ENCODE results near the gene SPACA4. TPM values are rescaled to one million over a fixed set of nuclear protein-coding genes. Genes with fewer than 3 reads are reported as not detected.

Gene SPACA4
- total and polyA plus RNA-seq, 2 of the 4 experiments (the other 2 are of a cell fraction): not detected

GRCh38 chr19:48606463-48607358 lies at the start of gene SPACA4 (continued):
- TF ChIP-seq RAD21 (IDR thresholded peaks at IDR 0.05; ENCODE audit: low read length) (no peak), NFE2L2 (IDR thresholded peaks at IDR 0.05; ENCODE audit: low read depth, low read length) (no peak), MAFK (IDR thresholded peaks at IDR 0.05; ENCODE audit: low read depth, low read length) (no peak)

- WGBS, 2 experiments (ENCODE audit: extremely low coverage in 2 of 2, insufficient read length in 1 of 2): 97% methylated on average over 3 of the region's 5 CpGs; no CpG with 5 or more reads in 1 of the 2 experiments
- no peak overlapping the region for H4K5ac ChIP-seq (ENCODE audit: low read depth, low read length)
- ChIA-PET CTCF (no interaction called here), POLR2A (ENCODE audit: unreplicated experiment) (no interaction called here)
- H4K91ac ChIP-seq (ENCODE audit: insufficient read depth, low read depth, low read length): no peak overlapping the region
- no peak overlapping the region for H3K18ac ChIP-seq (ENCODE audit: low read depth, low read length)
- H2BK120ac ChIP-seq (ENCODE audit: low read depth, low read length): no peak overlapping the region
- no peaks in the 10 kb centered on the region for H3K27me3 ChIP-seq (ENCODE audit: control insufficient read depth, insufficient read depth, low read length)
- no peak overlapping the region for H3K56ac ChIP-seq (ENCODE audit: extremely low read depth, insufficient read depth, low read length)
- H3K36me3 ChIP-seq (ENCODE audit: control insufficient read depth, insufficient read depth, low read length): no peaks in the 10 kb centered on the region
- H3K9me1 ChIP-seq (ENCODE audit: insufficient read depth, low read length): no peaks in the 10 kb centered on the region
- no peaks in the 10 kb centered on the region for H3K79me1 ChIP-seq (ENCODE audit: low read depth in 1 of 2, low read length in 2 of 2)
- no peak overlapping the region for H2BK15ac ChIP-seq (ENCODE audit: low read depth, low read length)
- H3K4me1 ChIP-seq (ENCODE audit: control insufficient read depth, insufficient read depth, low read length): peaks cover 8% of the 10 kb centered on the region
- DNase-seq (no peak), ATAC-seq (ENCODE audit: low read depth) (no peak)
- H3K23ac ChIP-seq (ENCODE audit: low read depth, low read length): no peak overlapping the region
- no peaks in the 10 kb centered on the region for H3K9me3 ChIP-seq (ENCODE audit: control insufficient read depth, insufficient read depth, low read length)
- H4K20me1 ChIP-seq (ENCODE audit: insufficient read depth, low read length): no peaks in the 10 kb centered on the region
- intact Hi-C loops (cut with micrococcal nuclease): no loop called here
- H3K4ac ChIP-seq (ENCODE audit: low read depth, low read length): no peak overlapping the region
- H3K4me3 ChIP-seq (ENCODE audit: insufficient read depth, low read depth, low read length): no peak overlapping the region
- no peak overlapping the region for H3K27ac ChIP-seq (ENCODE audit: insufficient read depth, low read length)
- in situ Hi-C loops (cut with MboI; ENCODE audit: low sequenced_read_pairs): no loop called here
- no peak overlapping the region for H2AK5ac ChIP-seq (ENCODE audit: low read depth, low read length)
- H2AFZ ChIP-seq (replicated peaks; ENCODE audit: low read length, poor library complexity): no peak overlapping the region
- no peak overlapping the region for H3K14ac ChIP-seq (replicated peaks; ENCODE audit: low read depth, low read length)
- no peak overlapping the region for H3K9ac ChIP-seq (ENCODE audit: low read depth, low read length)
- no peak overlapping the region for H2AK9ac ChIP-seq (replicated peaks; ENCODE audit: low read depth, low read length, poor library complexity)
- no peak overlapping the region for H2BK5ac ChIP-seq (ENCODE audit: low read depth, low read length, poor library complexity, severe bottlenecking)
- no TSS peak for BruUV-seq (replicated peaks)
- dilution Hi-C loops (cut with HindIII; ENCODE audit: low sequenced_read_pairs, unreplicated experiment): no loop called here
- no peak overlapping the region for H2BK20ac ChIP-seq (ENCODE audit: low read depth, low read length)
- no peak overlapping the region for H3K4me2 ChIP-seq (ENCODE audit: low read depth, low read length)
- H4K8ac ChIP-seq (ENCODE audit: low read depth in 2 of 2, low read length in 2 of 2): no peak overlapping the region
- no peak for TF ChIP-seq MAFK (IDR thresholded peaks at IDR 0.05; ENCODE audit: low read depth, low read length)
- TF ChIP-seq POLR2A (IDR thresholded peaks at IDR 0.05; ENCODE audit: low read depth, low read length): no peak
- no peak for TF ChIP-seq RCOR1 (IDR thresholded peaks at IDR 0.05; ENCODE audit: insufficient replicate concordance, low read length)
- no peak for TF ChIP-seq SMC3 (IDR thresholded peaks at IDR 0.05; ENCODE audit: low read depth, low read length)
- no peak for TF ChIP-seq FOS (IDR thresholded peaks at IDR 0.05; ENCODE audit: low read depth, low read length)
- TF ChIP-seq BHLHE40 (IDR thresholded peaks at IDR 0.05; ENCODE audit: low read depth, low read length): no peak
- TF ChIP-seq NFE2L2 (IDR thresholded peaks at IDR 0.05; ENCODE audit: low read depth, low read length): no peak
- TF ChIP-seq USF2 (IDR thresholded peaks at IDR 0.05; ENCODE audit: low read depth, low read length): no peak
- no peak for TF ChIP-seq RFX5 (IDR thresholded peaks at IDR 0.05; ENCODE audit: low read depth, low read length)
- no peak for TF ChIP-seq ELK1 (IDR thresholded peaks at IDR 0.05; ENCODE audit: borderline replicate concordance, low read depth, low read length)
- TF ChIP-seq CHD1 (IDR thresholded peaks at IDR 0.05; ENCODE audit: low read depth, low read length): no peak
- no peak for TF ChIP-seq CTCF (conservative IDR thresholded peaks at IDR 0.05; ENCODE audit: low read depth, low read length)
- TF ChIP-seq RAD21 (IDR thresholded peaks at IDR 0.05; ENCODE audit: low read length): no peak
These were observed 49.7 kb upstream of the SPACA4 start for GRCh38 chr19:48556825-48557224.
